Mesothelial cell of epicardium (in vitro differentiated cells): ENCODE results near the gene MZF1. TPM values are rescaled to one million over a fixed set of nuclear protein-coding genes. Genes with fewer than 3 reads are reported as not detected.

Experiments
- DNase-seq, 2 experiments: peaks; one replicate each; pipeline ENCODE4 v3.0.0; 2021; ENCODE audit warnings: low spot score in 2 of 2; ENCODE audit not compliant: unreplicated experiment in 2 of 2
- H3K27ac Mint-ChIP-seq: 2 replicates; pipeline ENCODE4 v1.8.0; 2021; ENCODE audit warnings: mixed read lengths
- H3K27me3 Mint-ChIP-seq: 2 replicates; pipeline ENCODE4 v1.8.0; 2021; ENCODE audit warnings: low read depth, mixed read lengths
- H3K36me3 Mint-ChIP-seq: 2 replicates; pipeline ENCODE4 v1.8.0; 2021; ENCODE audit warnings: mixed read lengths
- H3K4me1 Mint-ChIP-seq: 2 replicates; pipeline ENCODE4 v1.8.0; 2021; ENCODE audit warnings: mixed read lengths
- H3K4me3 Mint-ChIP-seq: 2 replicates; pipeline ENCODE4 v1.8.0; 2021; ENCODE audit warnings: mild to moderate bottlenecking, moderate library complexity, mixed read lengths
- H3K9me3 Mint-ChIP-seq: 2 replicates; pipeline ENCODE4 v1.8.0; 2021; ENCODE audit warnings: mixed read lengths
- total RNA-seq: library from RNA; stranded (reverse); gene quantifications from 3 replicates; pipeline ENCODE4 v1.2.1, GENCODE V29; 2021
- TF ChIP-seq, protein P1 (sequence below): fragments of 200-600 bp; sonication (generic); IDR thresholded peaks from one replicate; pipeline ENCODE4 v1.5.0; 2021; ENCODE audit warnings: antibody characterized with exemption; ENCODE audit not compliant: unreplicated experiment

Gene MZF1
- total RNA-seq, 1 donor from 2014 or later: 42.6 TPM

DNA sequence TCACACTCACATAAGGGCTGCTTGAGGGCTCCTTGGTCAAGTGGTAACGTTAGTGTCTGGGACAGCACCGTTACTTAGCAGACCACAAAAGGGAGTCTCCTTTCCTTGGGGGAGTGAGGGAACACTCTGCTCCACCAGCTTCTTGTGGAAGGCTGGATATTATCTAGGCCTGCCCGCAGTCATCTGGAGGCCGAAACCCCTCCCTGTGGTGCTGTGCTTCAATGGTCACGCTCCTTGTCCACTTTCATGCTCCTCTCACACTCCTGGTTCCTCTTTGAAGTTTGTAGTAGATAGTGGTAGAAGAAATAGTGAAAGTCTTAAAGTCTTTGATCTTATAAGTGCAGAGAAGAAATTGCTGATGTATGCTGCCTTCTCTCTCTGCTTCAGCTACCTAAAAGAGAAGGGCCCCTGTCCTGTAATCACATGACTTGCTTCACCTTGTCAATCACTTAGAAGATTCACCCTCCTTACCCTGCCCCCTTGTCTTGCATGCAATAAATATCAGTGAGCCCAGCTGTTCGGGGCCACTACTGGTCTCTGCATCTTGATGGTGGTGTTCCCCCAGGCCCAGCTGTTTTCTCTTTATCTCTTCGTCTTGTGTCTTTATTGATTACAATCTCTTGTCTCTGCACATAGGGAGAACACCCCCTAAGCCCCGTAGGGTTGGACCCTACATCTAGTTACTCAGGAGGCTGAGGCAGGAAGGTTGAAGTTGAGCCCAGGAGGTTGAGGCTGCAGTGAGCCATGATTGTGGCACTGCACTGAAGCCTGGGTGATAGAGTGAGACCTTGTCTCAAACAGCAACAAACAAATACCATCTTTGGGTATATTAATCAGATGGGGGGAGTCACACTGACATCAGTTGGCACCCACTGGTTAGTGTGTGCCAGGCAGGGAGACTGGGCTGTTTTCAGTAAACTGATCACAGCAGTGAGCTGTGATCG is 11.6 kb upstream of the MZF1 start:
- DNase-seq: no peak
- Mint-ChIP-seq H3K27ac (peak overlapping the region; percentile 82), H3K36me3 (peaks cover 8% of the 10 kb centered on the region), H3K27me3 (no peaks in the 10 kb centered on the region), H3K4me3 (no peak overlapping the region), H3K9me3 (no peaks in the 10 kb centered on the region), H3K4me1 (peaks cover 8% of the 10 kb centered on the region)
- TF ChIP-seq, protein P1, sequence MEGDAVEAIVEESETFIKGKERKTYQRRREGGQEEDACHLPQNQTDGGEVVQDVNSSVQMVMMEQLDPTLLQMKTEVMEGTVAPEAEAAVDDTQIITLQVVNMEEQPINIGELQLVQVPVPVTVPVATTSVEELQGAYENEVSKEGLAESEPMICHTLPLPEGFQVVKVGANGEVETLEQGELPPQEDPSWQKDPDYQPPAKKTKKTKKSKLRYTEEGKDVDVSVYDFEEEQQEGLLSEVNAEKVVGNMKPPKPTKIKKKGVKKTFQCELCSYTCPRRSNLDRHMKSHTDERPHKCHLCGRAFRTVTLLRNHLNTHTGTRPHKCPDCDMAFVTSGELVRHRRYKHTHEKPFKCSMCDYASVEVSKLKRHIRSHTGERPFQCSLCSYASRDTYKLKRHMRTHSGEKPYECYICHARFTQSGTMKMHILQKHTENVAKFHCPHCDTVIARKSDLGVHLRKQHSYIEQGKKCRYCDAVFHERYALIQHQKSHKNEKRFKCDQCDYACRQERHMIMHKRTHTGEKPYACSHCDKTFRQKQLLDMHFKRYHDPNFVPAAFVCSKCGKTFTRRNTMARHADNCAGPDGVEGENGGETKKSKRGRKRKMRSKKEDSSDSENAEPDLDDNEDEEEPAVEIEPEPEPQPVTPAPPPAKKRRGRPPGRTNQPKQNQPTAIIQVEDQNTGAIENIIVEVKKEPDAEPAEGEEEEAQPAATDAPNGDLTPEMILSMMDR: no peak

DNA sequence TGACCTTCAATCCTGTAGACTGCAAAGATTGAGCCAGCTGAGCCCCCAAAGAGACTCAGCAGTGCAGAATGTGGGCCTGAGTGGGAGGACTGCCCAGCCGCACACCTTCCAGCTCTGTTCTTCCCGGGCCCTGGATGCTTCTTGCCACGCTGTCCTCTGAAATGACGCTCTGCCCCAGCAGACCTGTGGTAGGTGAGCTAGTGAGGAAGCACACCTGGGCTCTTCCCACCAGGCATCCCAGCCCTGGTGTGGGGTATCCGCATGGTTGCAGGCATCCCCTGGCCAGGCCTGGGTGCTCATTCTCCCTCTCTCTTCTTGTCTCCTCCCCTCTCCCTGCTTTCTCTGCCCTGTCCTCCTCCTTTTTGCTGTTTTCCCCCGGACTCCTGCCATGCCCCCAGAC is 9.8 kb upstream of the MZF1 start:
- H3K9me3 Mint-ChIP-seq: no peaks in the 10 kb centered on the region
- no peak for DNase-seq
- peaks cover 8% of the 10 kb centered on the region for H3K36me3 Mint-ChIP-seq
- peaks cover 8% of the 10 kb centered on the region for H3K4me1 Mint-ChIP-seq
- no peaks in the 10 kb centered on the region for H3K27me3 Mint-ChIP-seq
- no peak overlapping the region for H3K27ac Mint-ChIP-seq
- no peak overlapping the region for H3K4me3 Mint-ChIP-seq
- TF ChIP-seq, protein P1: no peak

DNA sequence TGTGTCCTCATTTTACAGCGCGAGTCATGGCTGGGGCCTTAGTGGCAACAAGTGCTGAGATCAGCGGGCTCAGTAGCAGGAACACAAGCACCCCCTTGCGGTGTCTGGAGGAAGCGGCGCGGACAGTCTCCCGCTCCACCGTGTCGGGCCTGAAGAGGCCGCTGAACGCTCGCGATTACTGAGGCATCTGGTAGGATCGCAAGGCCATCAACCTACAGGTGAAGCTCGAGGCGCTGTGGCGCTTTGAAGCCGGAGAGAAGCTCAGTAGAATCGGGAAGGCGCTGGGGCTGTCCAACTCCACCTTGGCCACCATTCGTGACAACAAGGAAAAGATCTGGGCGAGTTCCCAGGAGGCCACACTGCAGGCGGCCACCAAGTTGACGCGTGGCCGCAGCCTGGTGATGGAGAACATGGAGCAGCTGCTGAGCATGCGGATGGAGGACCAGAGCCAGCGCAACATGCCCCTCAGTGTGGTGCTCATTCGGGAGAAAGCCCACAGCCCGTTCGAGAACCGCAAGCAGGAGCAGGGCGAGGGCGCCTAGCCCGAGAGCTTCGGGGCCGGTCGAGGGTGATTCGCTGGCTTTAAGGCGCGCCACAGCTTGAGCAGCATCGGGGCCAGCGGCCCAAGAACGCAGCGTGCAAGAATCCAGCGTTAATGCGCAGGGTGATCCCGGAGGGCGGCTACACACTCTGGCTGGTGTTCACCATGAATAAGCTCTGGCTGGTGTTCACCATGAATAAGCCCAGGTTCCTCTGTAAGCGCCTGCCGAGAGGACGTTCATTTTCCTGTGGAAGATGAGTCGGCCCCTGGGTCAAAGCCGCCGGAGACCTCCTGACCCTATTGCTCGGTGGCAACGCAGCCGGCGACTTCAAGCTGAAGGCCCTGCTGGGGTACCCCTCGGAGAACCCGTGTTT is 8.3 kb upstream of the MZF1 start:
- peak overlapping the region; percentile 72 for H3K27ac Mint-ChIP-seq
- TF ChIP-seq, protein P1: peak; percentile 77
- no peaks in the 10 kb centered on the region for H3K27me3 Mint-ChIP-seq
- H3K4me3 Mint-ChIP-seq: no peak overlapping the region
- H3K4me1 Mint-ChIP-seq: peaks cover 8% of the 10 kb centered on the region
- DNase-seq: peak; percentile 65 to 90
- H3K9me3 Mint-ChIP-seq: no peaks in the 10 kb centered on the region
- H3K36me3 Mint-ChIP-seq: peaks cover 8% of the 10 kb centered on the region

DNA sequence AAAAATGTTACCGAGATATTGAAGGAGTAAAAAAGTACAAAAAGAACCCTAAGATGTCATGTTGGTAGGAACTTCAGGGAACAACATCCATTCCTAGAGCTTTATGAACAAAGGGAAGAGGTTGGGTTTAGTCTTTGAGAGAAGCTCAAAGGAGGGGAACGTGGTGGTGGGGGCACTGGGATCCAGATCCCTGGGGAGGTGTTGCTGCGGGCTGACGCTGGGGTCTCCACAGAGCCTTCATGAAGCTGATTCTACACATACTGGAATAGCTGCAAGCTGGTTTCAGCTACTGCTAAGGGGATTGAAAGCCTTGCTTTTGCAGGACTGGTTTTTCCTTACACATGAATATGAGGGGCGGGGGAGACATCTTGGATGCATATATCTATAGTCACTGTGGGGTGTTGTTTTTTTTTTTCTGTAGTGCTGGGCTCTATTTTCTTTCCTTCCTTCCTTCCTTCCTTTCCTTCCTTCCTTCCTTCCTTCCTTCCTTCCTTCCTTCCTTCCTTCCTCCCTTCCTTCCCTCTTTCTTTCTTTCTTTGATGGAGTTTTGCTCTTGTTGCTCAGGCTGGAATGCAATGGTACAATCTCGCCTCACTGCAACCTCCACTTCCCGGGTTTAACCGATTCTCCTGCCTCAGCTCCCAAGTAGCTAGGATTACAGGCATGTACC is 6.5 kb upstream of the MZF1 start:
- Mint-ChIP-seq H3K9me3 (no peaks in the 10 kb centered on the region), H3K27ac (peak overlapping the region; percentile 14), H3K36me3 (peaks cover 8% of the 10 kb centered on the region), H3K4me1 (peaks cover 12% of the 10 kb centered on the region), H3K27me3 (no peaks in the 10 kb centered on the region), H3K4me3 (no peak overlapping the region)
- TF ChIP-seq, protein P1: no peak
- DNase-seq: peak in 1 of 2 experiments; percentile 20
